Subcutaneous adipose tissue (tissue), 4 donors: Measurements from ENCODE around the gene CLPSL1. TPM values are rescaled to one million over a fixed set of nuclear protein-coding genes. Genes with fewer than 3 reads are reported as not detected.

Source experiments
- CTCF ChIP-seq: fragments of 450-650 bp; IDR thresholded peaks from one replicate; pipeline ENCODE4 v1.5.1; 2016; ENCODE audit warnings: low read depth, mild to moderate bottlenecking, control low read depth, antibody characterized with exemption, moderate library complexity
- total RNA-seq, 4 donors: library from RNA; depleted of rRNA; stranded (reverse); fragments of >200 nt; gene quantifications; one replicate each; pipeline ENCODE4 v1.1.0, GENCODE V29; 2016

The CLPSL1 gene
- total RNA-seq, 4 donors from 2014 or later = not detected

DNA sequence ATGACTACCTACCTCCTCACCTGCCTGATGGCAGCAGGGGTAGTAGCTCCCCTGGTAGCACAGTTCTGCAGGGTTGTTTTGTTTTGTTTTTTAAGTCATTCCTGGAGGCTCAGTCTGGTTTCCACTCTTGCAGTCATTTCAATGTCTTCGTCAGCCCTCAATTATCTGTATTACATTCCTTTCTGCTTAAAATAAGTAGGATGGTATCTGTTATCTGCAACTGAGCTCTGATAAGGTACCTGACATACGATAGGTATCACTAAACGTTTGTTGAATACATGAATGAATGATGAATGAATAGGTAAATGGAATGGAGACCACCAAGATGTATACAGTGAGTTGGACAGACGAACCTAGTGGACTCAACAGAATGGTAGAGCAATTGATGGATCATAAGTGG is 11.6 kb upstream of the CLPSL1 start:
- no peak for TF ChIP-seq CTCF

DNA sequence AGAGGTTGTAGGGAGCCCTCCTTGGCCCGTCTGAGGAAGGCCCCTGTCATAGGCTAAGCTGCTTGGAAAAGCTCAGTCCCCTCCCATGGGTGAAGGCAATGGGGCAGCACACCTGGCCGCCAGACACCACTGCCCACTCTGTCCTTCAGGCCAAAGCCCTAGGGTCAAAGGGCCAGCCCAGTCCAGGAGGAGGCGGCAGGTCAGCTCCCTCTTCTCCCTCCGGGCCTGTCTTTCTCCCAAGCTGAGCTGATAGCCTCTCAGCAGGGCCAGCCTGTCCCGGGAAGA is 9.5 kb upstream of the CLPSL1 start:
- no peak for TF ChIP-seq CTCF

GRCh38 chr6:35774116-35774794 is 6.6 kb upstream of the CLPSL1 start:
- no peak for TF ChIP-seq CTCF

DNA sequence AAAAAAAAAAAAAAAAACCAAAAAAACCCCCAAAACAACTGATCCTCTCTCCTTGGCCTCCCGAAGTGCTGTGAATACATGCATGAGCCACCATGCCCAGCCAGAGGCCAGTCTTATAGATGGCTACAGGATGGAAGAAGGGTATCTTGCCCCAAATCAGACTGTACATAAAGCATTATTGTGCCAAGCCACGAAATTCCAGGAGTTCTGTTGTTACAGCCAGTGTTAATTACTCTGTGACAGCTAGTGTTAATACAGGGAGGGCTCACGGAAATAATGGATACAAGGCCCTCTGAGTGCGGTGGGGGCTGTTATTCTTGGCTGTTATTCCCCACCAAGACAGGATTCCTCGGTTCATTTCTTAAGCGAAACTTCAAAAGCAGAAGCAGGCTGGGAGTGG is 5.8 kb upstream of the CLPSL1 start:
- TF ChIP-seq CTCF = no peak

DNA sequence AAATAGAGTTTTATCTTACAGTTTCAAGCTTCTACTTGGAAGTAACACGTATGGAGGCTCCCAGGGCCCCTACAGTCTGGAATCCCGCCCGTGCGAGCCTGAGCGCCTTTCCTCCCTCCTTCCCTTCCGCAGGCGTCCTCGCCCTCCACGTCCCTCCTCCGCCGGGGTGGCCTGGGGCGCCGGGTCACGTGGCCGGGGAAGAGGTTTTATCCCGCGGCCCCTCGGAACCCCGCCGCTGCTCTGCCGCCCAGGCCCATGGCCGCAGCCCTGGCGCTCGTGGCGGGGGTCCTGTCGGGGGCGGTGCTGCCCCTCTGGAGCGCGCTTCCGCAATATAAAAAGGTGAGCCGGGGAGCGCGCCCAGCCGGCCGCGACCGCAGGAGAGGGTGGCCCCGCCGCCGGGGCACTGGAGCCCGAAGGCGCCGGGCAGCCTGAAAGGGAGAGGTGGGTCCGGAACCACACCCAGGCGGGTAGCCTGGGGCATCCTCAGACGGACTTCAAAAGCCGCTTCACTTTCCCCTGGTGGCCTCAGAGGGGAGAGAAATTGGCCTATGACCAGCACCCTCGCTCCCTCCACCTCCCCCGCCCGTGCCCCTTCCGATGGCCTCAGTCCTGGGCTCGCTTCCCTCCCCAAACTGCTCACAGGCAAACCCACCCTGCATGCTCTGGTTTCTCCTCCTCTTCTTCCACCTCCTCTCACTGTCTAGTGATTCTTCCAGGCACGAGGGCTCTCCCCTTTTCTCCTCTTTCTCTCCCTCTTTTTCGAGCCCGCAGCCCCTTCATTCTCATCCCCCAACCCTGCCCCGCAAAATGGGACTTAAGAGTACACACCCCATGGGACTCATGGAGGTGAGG is 4.2 kb upstream of the CLPSL1 start, which contains the start of gene CLPSL2:
Gene CLPSL2, plus strand, starts transcription at position 235 of the 852 bp plus-strand sequence. Its CDS starts 21 bp downstream, at position 256.
- TF ChIP-seq CTCF = no peak

DNA sequence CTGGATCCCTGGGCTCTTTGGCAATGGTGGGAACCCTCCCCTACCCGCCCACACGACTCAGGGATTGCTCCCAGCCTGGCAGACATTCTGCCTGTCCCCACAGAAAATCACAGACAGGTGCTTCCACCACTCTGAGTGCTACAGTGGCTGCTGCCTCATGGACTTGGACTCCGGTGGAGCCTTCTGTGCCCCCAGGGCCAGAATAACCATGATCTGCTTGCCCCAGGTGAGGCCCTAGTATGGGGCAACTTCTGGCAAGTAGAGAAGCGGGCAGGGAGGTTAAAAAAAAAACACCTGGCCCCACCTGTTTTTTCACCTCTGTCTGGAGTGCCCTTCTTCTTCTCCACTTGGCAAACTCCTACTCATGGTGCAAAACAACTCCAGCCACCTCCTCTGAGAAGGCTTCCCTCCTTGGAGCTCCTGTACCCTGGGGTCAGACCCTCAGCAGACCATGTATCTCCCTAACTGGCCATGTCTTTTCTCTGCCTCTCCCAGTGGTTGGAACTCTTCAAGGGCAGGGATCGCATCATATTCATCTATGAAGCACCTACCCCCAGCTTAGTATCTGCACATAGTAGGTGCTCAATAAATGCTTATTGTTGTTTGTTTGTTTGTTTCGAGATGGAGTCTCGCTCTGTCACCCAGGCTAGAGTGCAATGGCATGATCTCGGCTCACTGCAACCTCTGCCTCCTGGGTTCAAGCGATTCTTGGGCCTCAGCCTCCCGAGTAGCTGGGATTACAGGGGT is 3.3 kb upstream of the CLPSL1 start:
- no peak for TF ChIP-seq CTCF

- no peak for TF ChIP-seq CTCF
Measured at GRCh38 chr6:35778437-35778836, 2.4 kb upstream of the CLPSL1 start.
